Measurements from ENCODE around the gene PSME2. TPM values are rescaled to one million over a fixed set of nuclear protein-coding genes. Genes with fewer than 3 reads are reported as not detected.

The PSME2 gene
- total and polyA plus RNA-seq, 2 donors (not counting 3 experiments of a cell fraction or from before 2014, with no cell fraction given): 66.5 to 126 TPM

DNA sequence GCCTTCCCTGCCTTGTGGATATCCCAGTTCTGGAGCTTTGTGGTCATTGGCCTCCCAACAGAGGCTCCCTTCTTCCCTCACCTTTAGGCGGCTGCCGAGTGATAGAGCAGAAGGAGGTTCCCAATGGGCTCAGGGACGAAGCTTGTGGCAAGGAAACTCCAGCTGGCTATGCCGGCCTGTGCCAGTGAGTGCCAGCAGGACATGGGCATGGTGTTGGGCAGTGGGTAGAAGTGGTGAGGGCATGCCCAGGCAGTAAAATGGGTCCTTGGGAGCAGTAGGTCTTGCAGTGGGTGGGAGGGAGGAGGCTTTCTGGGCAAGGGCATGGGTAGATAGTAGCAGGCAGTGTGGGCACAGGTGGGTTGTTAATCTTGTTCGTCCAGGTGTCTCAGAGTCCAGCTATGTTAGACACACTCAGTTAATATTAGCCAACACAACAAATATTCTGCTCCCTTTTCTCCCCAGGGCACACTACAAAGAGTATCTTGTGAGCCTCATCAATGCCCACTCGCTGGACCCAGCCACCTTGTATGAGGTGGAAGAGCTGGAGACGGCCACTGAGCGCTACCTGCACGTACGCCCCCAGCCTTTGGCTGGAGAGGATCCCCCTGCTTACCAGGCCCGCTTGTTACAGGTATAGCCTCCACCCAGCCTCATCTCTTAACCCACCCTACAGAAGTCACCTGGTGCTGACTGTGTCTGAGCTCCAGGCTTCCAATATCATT is 13.5 kb upstream of the PSME2 start:
- POLR2A ChIA-PET: interaction anchor here (1.0 kb wide), 1 partner anchor 25 kb away, joined by 3 read pairs; no protein-coding TSS in a partner anchor

More for the DNA sequence above, 13.5 kb upstream of the PSME2 start:
- Histone ChIP-seq H3K9me1 (replicated peaks; ENCODE audit: control insufficient read depth, extremely low read depth, insufficient read depth, low read length) (no peaks in the 10 kb centered on the region), H3K36me3 (ENCODE audit: control insufficient read depth in 2 of 2, extremely low read depth in 1 of 2, insufficient read depth in 2 of 2, low read length in 2 of 2) (peaks cover 30 to 58% of the 10 kb centered on the region in 2 experiments), H3K9ac (replicated peaks; ENCODE audit: extremely low read depth, insufficient read depth, low read length) (no peak overlapping the region), H2AFZ (ENCODE audit: low read depth, low read length) (no peak overlapping the region), H4K20me1 (replicated peaks; ENCODE audit: control insufficient read depth, extremely low read depth, insufficient read depth, low read length) (no peaks in the 10 kb centered on the region), H3K27me3 (ENCODE audit: control insufficient read depth in 2 of 2, insufficient read depth in 2 of 2, low read length in 2 of 2) (no peaks in the 10 kb centered on the region), H3K4me2 (ENCODE audit: insufficient read depth, low read length) (no peak overlapping the region), H3K27ac (ENCODE audit: insufficient read depth, low read depth, low read length) (no peak overlapping the region), H3K79me2 (ENCODE audit: control insufficient read depth, insufficient read depth, low read length) (peaks cover 9% of the 10 kb centered on the region), H3K4me3 (replicated peaks in 1 of 3; ENCODE audit: insufficient read depth in 1 of 3, low read depth in 1 of 3, low read length in 3 of 3) (no peak overlapping the region), H3K9me3 (replicated peaks; ENCODE audit: control insufficient read depth, insufficient read depth, low read length) (no peaks in the 10 kb centered on the region), H3K4me1 (ENCODE audit: control insufficient read depth, extremely low read depth, insufficient read depth, low read length) (peaks cover 16% of the 10 kb centered on the region)
- CTCF ChIA-PET: interaction anchor here (1.3 to 3.4 kb wide), 9 partner anchors 10 to 112 kb away, joined by 3 to 63 read pairs (median 12); partner anchors contain the start of genes EMC9, PSME1, PSME2 and RABGGTA
- intact Hi-C loops (cut with micrococcal nuclease): loop anchor here (2.0 kb wide), 3 partner anchors 29 to 145 kb away; partner anchors contain the start of gene IPO4
- no peak for DNase-seq (ENCODE audit: low read depth, low spot score)
- no TSS peak for BruUV-seq (replicated peaks)
- FAIRE-seq: no peak
- TF ChIP-seq POLR2AphosphoS5 (IDR thresholded peaks at IDR 0.05; ENCODE audit: insufficient read depth, low read depth, low read length) (no peak), EZH2 (IDR thresholded peaks at IDR 0.05; ENCODE audit: borderline replicate concordance, low read depth, low read length, severe bottlenecking) (no peak), MAX (IDR thresholded peaks at IDR 0.05; ENCODE audit: insufficient read depth, insufficient read length) (no peak), FOS (IDR thresholded peaks at IDR 0.05; ENCODE audit: borderline replicate concordance, insufficient read depth, low read length) (no peak), GATA2 (IDR thresholded peaks at IDR 0.05; ENCODE audit: insufficient read depth, insufficient read length, low read depth, low read length) (no peak), JUN (IDR thresholded peaks at IDR 0.05; ENCODE audit: borderline replicate concordance, insufficient read depth, insufficient read length, low read depth) (no peak), POLR2A (IDR thresholded peaks at IDR 0.05; ENCODE audit: low read depth, low read length) (no peak), CTCF (IDR thresholded peaks at IDR 0.05; ENCODE audit: extremely low read depth in 1 of 2, insufficient read depth in 1 of 2, low read depth in 1 of 2, low read length in 2 of 2) (no peak), MYC (IDR thresholded peaks at IDR 0.05; ENCODE audit: low read depth, low read length) (no peak)
- dilution Hi-C loops (cut with MboI; ENCODE audit: extremely low pct_ligation_motif_present, low sequenced_read_pairs): no loop called here
